RWPE1 (cell line): Measurements from ENCODE around the gene DEDD.

Experiments used
- CTCF ChIA-PET: fragments of 350-600 bp; sonication (Branson Sonifier 250); formaldehyde crosslinking; extraction: SDS; loops from one replicate; lab custom pipeline; 2021; lab: Yijun Ruan, JAX
- POLR2A ChIA-PET: fragments of 400-600 bp; formaldehyde crosslinking; extraction: SDS; loops from one replicate; lab custom pipeline; 2020; ENCODE audit warnings: antibody characterized with exemption; ENCODE audit not compliant: low non-redundant PET; lab: Yijun Ruan, JAX
- DNase-seq: peaks from one replicate; pipeline ENCODE4 v3.0.0; 2012; ENCODE audit warnings: low spot score
- H3K27ac ChIP-seq: fragments of 450-650 bp; 2 replicates; pipeline ENCODE4 v1.5.1; 2017
- TF ChIP-seq, protein P1 (sequence below): fragments of 450-650 bp; conservative IDR thresholded peaks from 2 replicates; pipeline ENCODE4 v1.5.1; 2017; ENCODE audit warnings: low read depth, mild to moderate bottlenecking

Gene DEDD

DNA sequence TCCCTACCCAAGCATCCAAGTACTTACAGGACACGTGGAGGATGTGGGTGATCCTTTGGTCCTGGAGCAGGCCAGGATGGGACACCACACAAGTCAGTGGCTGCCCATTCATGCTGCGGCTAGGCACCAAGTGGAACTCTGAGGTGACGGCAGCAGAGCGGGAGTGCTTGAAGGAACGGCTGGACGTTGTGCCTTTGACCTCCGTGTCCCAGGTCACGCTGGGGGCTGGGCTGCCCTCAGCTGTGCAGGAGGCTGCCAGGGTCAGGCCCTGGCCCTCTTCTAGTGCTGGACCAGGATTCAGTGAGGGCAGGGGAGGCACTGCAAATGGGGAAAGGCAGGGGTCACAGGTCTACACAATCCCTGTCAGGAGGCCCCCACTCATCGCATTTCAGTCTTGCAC is 55.0 kb downstream of the DEDD start:
- TF ChIP-seq, protein P1, sequence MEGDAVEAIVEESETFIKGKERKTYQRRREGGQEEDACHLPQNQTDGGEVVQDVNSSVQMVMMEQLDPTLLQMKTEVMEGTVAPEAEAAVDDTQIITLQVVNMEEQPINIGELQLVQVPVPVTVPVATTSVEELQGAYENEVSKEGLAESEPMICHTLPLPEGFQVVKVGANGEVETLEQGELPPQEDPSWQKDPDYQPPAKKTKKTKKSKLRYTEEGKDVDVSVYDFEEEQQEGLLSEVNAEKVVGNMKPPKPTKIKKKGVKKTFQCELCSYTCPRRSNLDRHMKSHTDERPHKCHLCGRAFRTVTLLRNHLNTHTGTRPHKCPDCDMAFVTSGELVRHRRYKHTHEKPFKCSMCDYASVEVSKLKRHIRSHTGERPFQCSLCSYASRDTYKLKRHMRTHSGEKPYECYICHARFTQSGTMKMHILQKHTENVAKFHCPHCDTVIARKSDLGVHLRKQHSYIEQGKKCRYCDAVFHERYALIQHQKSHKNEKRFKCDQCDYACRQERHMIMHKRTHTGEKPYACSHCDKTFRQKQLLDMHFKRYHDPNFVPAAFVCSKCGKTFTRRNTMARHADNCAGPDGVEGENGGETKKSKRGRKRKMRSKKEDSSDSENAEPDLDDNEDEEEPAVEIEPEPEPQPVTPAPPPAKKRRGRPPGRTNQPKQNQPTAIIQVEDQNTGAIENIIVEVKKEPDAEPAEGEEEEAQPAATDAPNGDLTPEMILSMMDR = no peak
- ChIA-PET POLR2A (no interaction called here), CTCF (no interaction called here)
- DNase-seq = no peak
- H3K27ac ChIP-seq = no peak overlapping the region

DNA sequence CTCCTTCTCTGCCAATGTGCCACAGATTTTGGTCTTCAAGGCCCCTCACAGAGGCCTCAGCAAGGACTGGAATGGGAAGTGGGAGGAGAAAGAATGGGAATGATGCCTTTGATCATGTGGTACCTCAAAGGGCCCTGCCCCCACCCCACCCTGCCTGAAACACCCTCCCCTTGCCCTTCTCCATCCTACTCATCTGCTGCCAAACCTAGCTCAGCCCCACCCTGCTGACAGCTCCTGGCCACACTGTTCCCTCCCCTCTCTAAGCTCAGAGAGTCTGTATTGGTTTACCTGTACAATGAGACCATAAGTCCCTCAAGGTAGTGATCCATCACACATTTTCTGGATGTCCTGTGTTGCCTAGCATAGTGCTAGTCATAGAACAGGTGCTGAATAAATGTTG is 56.1 kb downstream of the DEDD start:
- POLR2A ChIA-PET = no interaction called here
- no peak for DNase-seq
- CTCF ChIA-PET = interaction anchor here (0.6 to 1.2 kb wide), 3 partner anchors 9 to 74 kb away, joined by 3 to 5 read pairs (median 3); partner anchors contain the start of gene USF1
- TF ChIP-seq, protein P1 = no peak
- peak overlapping the region; percentile 17; the same call in 1 of the 2 replicates for H3K27ac ChIP-seq

DNA sequence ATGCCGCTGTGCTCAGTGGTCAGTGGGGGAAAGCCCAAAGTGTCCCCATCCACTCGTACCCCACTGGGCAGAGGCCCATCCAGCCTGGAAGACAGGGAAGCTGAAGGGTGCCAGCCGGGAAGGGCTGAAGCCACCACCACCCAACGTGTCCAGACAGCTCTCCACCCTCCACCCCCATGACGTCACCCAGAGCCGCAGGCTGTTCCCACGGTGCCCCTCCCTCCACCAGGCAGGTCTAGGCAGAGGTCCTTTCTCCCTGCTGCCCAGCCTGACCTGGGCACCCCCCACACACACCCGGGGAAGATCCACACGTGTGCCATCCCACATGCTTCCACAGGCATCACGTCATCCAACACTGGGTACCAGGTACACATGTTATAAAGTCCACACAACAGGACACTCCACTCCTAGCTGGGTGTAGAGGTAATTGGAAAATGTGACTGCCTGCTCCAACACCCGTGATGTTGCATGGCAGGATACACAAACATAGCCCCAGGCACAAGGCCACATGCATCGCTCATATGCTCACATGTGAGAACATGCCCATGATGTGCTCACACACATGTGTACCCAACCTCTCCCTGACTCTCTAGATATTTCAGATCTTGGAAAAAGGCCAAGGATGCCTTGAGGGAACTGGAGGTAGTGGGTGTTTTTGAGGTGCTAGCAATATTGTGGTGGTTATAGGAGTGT is 57.6 kb downstream of the DEDD start:
- CTCF ChIA-PET = interaction anchor here (0.6 to 6.8 kb wide), 8 partner anchors 14 to 1012 kb away, joined by 3 to 75 read pairs (median 4); partner anchors contain the start of genes KLHDC9, NECTIN4 and USF1

DNA sequence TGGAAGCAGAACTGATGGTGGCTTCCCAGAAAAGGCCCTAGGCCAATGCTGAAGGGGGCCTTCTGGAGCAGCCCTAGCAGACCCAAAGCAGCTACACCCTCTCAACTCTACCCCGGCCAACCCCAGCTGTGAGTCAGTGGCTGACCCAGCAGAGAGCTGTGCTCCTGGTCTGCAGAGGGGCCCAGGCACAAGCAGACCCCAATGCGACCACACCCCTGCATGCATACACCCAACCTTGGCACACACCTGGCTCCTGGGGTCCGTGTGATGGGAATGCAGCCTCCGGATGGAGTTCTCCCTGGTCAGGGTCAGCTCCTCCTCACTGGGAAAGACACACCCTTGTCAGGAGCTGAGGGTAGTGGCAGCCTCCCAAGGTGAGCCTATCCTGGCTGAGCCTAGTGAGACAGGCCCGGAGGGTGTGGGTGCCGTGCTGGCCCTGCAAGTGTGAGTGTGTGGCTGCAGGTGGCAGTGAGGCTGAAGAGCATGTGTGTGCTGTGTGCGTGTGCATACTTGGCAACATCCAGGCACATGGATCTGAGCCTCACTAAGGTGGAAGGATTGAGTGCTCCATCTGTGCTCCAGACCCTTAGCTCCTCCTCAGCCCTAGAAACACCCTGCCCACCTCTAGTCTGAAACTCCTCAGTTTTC is 58.9 kb downstream of the DEDD start:
- ChIA-PET POLR2A (no interaction called here), CTCF (interaction anchor here (0.6 to 6.8 kb wide), 8 partner anchors 20 to 271 kb away, joined by 3 to 75 read pairs (median 3); partner anchors contain the start of genes KLHDC9 and USF1)
- DNase-seq = peak; percentile 57
- TF ChIP-seq, protein P1 = no peak
- H3K27ac ChIP-seq = peak overlapping the region; percentile 77

More for the DNA sequence above, 57.6 kb downstream of the DEDD start:
- POLR2A ChIA-PET = no interaction called here
- TF ChIP-seq, protein P1 = no peak
- peak overlapping the region; percentile 77 for H3K27ac ChIP-seq
- DNase-seq = peak; percentile 98

DNA sequence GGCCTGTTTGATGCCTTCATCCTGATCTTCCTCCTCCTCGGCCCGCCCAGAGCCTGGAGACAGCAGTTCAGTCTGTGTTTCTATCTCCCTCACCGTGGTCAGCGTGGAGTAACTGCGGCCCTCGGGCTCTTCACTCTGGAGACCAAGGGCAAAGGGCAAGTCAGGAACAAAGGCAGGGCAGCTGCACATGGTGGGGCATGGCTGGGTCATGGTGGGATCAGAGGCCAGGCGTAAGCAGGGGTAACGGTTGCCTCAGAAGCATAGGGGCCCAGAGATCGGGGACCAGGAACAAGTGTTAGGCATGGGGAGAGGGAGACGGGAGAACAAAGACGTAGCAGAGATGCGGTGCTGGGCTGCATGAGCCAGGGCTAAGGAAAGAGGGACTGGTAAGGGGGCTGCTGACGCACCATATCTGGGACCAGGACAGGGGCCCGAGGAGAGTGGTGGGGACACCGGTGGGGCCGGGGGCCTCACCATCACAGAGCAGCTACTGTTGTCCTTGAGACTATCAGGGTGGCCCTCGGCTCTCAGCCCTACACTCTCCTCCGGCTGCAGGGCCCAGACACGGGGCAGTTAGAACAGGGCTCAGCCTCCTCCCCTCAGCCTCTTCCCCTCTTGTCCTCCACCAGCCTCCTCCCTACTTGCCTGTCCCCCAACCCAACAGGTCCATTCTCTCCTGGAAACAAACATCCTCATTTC is 59.6 kb downstream of the DEDD start:
- DNase-seq = no peak
- ChIA-PET CTCF (interaction anchor here (0.7 to 6.8 kb wide), 4 partner anchors 16 to 270 kb away, joined by 3 to 75 read pairs (median 8); partner anchors contain the start of genes KLHDC9, NECTIN4 and USF1), POLR2A (no interaction called here)
- H3K27ac ChIP-seq = peak overlapping the region; percentile 77
- TF ChIP-seq, protein P1 = no peak

DNA sequence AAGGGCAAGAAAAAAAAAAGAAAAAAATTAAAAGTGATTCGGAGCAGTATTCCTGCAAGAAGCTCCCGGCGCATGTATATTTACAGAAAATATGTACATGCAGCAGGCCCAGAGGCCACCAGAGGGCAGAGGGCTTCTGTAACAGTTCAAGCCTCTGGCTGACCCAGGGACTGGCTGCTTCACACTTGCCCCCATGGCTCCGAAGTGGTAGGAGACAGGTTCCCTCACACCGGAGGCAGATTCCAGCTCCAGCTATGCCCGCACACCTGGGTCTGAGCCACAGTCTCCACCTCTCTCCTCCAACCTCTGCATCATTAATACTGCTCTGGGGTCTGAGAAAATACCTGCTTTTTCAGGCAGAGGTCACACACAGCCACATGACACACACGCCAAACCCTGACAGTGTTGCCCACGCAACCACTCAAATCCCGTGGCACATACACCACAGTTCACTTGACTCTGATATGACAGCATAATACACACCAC is 60.5 kb downstream of the DEDD start:
- DNase-seq = peak; percentile 64
- peak overlapping the region; percentile 77; the same call in 1 of the 2 replicates for H3K27ac ChIP-seq
- ChIA-PET POLR2A (no interaction called here), CTCF (interaction anchor here (0.6 to 6.8 kb wide), 10 partner anchors 11 to 120 kb away, joined by 3 to 75 read pairs (median 3); partner anchors contain the start of genes KLHDC9 and NECTIN4)
- TF ChIP-seq, protein P1 = peak; percentile 51
